ENCODE measurements around the gene ACADL.

Gene ACADL

DNA sequence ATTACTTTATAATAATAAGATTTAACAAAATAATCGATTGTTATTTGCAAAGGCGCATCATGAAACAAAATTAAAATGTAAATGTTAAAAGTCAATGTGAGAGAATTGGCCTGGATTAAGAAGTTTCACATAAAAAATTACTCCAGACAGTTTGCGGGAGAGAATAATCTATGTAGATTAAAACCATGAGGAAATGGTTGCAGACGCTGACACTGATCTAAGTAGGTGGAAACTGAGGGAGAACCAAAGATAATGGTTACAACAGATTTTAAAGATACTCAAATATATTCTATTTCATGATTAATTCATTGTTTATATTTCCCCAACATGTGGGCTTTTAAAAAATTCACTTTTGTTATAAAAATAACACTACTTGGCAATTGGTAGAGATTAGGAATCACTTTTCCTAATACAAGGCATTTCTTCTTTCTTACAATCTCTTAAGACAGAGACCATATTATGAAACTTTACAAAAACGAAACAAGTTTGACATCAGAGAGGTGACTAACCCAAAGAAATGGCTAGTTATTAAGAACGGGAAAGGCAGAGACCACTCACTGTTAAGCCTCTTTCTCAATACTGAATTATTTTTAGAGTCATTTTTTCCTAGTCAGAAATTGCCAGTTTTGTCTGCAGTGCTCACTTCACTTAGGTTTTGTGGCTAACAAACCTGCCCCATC lies 55.6 kb downstream of the ACADL start:
- DNase-seq: no peak

DNA sequence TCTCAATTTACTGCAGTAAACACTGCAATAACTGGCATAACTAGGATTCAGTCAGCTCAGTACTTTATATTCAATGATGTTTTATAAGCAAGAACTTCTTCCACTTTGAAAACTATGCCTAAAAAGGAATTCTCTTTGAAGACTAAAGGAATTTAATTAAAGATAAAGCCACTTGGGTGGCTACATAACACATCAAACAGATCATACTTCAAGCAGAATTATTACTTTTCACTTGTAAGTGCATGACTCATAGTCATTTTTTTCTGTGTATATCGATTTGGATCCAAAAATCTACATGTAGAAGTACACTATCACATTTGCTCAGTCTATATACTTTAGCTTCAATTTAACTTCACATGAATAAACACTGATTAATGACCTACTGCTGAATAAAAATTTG lies 58.0 kb downstream of the ACADL start:
- DNase-seq: no peak

DNA sequence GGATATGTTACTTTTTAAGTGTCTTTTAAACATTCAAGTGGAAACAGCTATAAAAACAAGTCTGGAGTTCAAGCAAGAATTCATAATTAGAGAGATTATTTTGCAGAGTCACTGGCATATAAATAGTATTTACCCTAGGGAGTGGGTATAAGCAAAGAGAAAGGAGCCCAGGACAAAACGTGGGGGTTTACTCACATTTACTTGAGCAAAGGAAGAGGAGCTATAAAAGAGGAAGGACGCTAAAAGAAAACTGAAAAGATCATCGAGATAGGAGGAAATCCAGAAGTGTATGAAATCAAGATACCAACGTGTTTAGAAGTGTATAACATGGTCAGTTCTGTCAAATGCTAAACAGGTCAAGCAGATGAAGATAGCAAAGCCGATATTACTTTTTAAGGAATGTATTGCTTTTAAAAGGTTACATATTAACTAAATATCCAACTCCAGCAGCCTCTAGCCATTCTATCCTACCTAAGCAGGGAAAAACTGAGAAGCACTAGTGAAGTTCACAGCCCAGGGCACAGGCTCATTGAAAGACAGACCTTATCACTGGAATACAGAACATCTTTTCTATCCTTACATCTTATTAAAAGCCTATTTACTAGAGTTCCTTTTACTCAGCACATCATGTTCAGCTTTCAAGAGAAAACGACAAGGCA lies 62.7 kb downstream of the ACADL start:
- DNase-seq: no peak

DNA sequence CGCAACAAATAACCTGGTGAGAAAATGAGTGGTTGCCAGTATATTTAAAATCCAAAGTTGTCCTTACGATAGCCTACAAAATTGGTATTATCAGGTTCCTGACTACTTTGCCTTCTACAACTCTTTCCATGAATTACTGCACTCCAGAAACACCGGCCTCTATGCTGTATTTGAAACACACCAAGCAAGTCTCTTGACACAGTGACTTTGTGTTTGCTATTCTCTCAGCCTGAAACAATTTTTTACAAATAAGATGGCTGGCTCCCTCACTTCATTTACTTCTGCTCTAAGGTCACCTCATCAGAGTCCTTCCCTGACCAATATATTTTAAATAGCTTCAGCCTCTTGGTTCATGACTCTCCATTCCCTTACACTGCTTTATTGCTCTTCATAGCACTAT lies 66.2 kb downstream of the ACADL start:
- no peak for DNase-seq

DNA sequence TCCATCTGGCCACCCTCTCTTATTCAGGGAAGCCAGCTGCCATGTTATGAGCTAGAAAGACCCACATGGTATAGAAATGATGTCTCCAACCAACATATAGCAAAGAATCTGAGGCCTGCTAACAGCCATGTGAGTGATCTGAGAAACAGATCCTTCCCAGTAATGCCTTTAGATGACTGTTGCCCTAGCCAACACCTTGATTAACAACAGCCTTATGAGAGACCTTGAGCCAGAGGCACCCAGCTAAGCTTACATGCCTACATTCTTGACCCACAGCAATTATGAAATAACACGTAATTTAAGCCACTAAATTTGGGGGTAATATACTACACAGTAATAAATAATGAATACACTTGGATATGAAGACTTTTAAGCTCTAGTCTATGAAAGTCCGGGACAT lies 67.0 kb downstream of the ACADL start:
- DNase-seq: no peak

DNA sequence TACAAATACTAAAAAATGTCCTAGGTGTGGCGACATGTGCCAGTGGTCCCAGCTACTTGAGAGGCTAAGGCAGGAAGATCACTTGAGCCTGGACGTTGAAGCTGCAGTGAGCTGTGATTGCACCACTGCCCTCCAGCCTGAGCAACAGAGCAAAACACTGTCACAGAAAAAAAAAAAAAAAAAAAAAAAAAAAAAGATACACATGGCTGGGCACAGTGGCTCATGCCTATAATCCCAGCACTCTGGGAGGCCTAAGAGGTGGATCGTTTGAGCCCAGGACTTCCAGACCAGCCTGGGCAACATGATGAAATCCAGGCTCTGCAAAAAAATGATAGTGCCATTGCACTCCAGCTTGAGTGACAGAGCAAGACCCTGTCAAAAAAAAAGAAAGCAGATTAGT lies 67.7 kb downstream of the ACADL start:
- DNase-seq: no peak

DNA sequence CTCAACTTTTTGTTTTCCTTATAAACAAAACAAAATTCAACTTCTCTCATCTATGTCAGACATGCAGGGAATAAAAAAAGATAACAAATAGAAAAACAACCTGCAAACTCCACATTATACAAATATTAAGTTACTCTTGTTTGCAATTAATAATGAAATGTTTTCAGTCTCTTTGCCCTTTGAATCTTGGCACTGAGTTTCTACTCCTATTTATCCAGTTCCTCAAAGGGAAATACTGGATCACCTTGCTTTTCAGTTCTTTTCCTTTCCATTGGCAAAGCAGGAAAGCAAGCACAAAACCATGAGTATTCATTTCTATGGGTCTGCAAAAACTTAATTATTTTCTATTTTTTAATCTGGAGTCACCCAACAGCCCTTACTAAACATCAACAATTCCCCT lies 77.6 kb downstream of the ACADL start:
- no peak for DNase-seq

All from right forelimb (tissue), 1 donor.